ENCODE data around the gene OR6B1. TPM values are rescaled to one million over a fixed set of nuclear protein-coding genes. Genes with fewer than 3 reads are reported as not detected.

The OR6B1 gene
- total and polyA plus RNA-seq, 2 experiments from 2014 or later = not detected

DNA sequence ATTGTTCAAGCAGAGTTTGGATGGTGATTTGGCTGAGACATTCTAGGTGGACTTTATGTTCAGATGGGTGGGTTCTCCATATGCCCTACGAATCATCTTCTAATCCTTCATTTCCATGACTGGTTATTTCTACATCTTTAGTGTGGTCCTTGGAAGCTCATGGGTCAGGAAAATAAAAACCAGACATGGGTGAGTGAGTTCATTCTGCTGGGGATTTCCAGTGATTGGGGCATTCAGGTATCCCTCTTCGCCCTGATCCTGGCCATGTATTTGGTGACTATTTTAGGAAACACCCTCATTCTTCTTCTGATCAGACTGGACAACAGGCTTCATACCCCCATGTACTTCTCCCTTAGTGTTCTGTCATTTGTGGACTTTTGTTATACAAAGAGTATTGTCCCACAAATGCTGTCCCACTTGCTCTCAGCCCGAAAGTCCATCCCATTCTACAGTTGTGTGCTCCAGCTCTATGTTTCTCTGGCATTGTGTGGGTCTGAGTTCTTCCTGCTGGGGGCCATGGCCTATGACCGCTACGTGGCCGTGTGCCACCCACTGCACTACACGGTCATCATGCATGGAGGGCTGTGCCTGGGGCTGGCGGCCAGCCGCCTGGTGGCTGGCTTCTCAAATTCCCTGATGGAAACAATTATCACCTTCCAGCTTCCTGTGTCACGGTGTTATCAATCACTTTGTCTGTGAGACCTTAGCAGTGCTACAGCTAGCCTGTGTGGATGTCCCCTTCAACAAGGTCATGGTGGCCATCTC, 19.2 kb upstream of the OR6B1 start (continued):
- TF ChIP-seq, protein P1, sequence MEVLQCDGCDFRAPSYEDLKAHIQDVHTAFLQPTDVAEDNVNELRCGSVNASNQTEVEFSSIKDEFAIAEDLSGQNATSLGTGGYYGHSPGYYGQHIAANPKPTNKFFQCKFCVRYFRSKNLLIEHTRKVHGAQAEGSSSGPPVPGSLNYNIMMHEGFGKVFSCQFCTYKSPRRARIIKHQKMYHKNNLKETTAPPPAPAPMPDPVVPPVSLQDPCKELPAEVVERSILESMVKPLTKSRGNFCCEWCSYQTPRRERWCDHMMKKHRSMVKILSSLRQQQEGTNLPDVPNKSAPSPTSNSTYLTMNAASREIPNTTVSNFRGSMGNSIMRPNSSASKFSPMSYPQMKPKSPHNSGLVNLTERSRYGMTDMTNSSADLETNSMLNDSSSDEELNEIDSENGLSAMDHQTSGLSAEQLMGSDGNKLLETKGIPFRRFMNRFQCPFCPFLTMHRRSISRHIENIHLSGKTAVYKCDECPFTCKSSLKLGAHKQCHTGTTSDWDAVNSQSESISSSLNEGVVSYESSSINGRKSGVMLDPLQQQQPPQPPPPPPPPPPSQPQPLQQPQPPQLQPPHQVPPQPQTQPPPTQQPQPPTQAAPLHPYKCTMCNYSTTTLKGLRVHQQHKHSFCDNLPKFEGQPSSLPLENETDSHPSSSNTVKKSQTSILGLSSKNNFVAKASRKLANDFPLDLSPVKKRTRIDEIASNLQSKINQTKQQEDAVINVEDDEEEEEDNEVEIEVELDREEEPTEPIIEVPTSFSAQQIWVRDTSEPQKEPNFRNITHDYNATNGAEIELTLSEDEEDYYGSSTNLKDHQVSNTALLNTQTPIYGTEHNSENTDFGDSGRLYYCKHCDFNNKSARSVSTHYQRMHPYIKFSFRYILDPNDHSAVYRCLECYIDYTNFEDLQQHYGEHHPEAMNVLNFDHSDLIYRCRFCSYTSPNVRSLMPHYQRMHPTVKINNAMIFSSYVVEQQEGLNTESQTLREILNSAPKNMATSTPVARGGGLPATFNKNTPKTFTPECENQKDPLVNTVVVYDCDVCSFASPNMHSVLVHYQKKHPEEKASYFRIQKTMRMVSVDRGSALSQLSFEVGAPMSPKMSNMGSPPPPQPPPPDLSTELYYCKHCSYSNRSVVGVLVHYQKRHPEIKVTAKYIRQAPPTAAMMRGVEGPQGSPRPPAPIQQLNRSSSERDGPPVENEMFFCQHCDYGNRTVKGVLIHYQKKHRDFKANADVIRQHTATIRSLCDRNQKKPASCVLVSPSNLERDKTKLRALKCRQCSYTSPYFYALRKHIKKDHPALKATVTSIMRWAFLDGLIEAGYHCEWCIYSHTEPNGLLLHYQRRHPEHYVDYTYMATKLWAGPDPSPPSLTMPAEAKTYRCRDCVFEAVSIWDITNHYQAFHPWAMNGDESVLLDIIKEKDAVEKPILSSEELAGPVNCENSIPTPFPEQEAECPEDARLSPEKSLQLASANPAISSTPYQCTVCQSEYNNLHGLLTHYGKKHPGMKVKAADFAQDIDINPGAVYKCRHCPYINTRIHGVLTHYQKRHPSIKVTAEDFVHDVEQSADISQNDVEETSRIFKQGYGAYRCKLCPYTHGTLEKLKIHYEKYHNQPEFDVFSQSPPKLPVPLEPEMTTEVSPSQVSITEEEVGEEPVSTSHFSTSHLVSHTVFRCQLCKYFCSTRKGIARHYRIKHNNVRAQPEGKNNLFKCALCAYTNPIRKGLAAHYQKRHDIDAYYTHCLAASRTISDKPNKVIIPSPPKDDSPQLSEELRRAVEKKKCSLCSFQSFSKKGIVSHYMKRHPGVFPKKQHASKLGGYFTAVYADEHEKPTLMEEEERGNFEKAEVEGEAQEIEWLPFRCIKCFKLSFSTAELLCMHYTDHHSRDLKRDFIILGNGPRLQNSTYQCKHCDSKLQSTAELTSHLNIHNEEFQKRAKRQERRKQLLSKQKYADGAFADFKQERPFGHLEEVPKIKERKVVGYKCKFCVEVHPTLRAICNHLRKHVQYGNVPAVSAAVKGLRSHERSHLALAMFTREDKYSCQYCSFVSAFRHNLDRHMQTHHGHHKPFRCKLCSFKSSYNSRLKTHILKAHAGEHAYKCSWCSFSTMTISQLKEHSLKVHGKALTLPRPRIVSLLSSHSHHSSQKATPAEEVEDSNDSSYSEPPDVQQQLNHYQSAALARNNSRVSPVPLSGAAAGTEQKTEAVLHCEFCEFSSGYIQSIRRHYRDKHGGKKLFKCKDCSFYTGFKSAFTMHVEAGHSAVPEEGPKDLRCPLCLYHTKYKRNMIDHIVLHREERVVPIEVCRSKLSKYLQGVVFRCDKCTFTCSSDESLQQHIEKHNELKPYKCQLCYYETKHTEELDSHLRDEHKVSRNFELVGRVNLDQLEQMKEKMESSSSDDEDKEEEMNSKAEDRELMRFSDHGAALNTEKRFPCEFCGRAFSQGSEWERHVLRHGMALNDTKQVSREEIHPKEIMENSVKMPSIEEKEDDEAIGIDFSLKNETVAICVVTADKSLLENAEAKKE (CRISPR knock-in tag; IDR thresholded peaks at IDR 0.05) = no peak
- TF ChIP-seq CREB1 (CRISPR knock-in tag; IDR thresholded peaks at IDR 0.05; ENCODE audit: low read depth) (no peak), POLR2AphosphoS5 (IDR thresholded peaks at IDR 0.05; ENCODE audit: low read depth) (no peak), NANOG (IDR thresholded peaks at IDR 0.05; ENCODE audit: borderline replicate concordance) (no peak)
- TF ChIP-seq, protein P2, sequence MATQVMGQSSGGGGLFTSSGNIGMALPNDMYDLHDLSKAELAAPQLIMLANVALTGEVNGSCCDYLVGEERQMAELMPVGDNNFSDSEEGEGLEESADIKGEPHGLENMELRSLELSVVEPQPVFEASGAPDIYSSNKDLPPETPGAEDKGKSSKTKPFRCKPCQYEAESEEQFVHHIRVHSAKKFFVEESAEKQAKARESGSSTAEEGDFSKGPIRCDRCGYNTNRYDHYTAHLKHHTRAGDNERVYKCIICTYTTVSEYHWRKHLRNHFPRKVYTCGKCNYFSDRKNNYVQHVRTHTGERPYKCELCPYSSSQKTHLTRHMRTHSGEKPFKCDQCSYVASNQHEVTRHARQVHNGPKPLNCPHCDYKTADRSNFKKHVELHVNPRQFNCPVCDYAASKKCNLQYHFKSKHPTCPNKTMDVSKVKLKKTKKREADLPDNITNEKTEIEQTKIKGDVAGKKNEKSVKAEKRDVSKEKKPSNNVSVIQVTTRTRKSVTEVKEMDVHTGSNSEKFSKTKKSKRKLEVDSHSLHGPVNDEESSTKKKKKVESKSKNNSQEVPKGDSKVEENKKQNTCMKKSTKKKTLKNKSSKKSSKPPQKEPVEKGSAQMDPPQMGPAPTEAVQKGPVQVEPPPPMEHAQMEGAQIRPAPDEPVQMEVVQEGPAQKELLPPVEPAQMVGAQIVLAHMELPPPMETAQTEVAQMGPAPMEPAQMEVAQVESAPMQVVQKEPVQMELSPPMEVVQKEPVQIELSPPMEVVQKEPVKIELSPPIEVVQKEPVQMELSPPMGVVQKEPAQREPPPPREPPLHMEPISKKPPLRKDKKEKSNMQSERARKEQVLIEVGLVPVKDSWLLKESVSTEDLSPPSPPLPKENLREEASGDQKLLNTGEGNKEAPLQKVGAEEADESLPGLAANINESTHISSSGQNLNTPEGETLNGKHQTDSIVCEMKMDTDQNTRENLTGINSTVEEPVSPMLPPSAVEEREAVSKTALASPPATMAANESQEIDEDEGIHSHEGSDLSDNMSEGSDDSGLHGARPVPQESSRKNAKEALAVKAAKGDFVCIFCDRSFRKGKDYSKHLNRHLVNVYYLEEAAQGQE (IDR thresholded peaks at IDR 0.05; ENCODE audit: unreplicated experiment) = no peak
- TF ChIP-seq, protein P3, sequence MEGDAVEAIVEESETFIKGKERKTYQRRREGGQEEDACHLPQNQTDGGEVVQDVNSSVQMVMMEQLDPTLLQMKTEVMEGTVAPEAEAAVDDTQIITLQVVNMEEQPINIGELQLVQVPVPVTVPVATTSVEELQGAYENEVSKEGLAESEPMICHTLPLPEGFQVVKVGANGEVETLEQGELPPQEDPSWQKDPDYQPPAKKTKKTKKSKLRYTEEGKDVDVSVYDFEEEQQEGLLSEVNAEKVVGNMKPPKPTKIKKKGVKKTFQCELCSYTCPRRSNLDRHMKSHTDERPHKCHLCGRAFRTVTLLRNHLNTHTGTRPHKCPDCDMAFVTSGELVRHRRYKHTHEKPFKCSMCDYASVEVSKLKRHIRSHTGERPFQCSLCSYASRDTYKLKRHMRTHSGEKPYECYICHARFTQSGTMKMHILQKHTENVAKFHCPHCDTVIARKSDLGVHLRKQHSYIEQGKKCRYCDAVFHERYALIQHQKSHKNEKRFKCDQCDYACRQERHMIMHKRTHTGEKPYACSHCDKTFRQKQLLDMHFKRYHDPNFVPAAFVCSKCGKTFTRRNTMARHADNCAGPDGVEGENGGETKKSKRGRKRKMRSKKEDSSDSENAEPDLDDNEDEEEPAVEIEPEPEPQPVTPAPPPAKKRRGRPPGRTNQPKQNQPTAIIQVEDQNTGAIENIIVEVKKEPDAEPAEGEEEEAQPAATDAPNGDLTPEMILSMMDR (conservative IDR thresholded peaks at IDR 0.05; ENCODE audit: low read depth in 2 of 2) = no peak
